Epithelial cell of prostate (primary cell): ENCODE measurements around the gene SASS6.

ENCODE experiments used
- DNase-seq: peaks from one replicate; pipeline ENCODE4 v3.0.0-alpha.2; 2011; ENCODE audit warnings: low read depth, low spot score
- H3K27ac ChIP-seq: fragments of 450-650 bp; 2 replicates; pipeline ENCODE4 v1.5.1; 2017; ENCODE audit warnings: mild to moderate bottlenecking

SASS6 gene

DNA sequence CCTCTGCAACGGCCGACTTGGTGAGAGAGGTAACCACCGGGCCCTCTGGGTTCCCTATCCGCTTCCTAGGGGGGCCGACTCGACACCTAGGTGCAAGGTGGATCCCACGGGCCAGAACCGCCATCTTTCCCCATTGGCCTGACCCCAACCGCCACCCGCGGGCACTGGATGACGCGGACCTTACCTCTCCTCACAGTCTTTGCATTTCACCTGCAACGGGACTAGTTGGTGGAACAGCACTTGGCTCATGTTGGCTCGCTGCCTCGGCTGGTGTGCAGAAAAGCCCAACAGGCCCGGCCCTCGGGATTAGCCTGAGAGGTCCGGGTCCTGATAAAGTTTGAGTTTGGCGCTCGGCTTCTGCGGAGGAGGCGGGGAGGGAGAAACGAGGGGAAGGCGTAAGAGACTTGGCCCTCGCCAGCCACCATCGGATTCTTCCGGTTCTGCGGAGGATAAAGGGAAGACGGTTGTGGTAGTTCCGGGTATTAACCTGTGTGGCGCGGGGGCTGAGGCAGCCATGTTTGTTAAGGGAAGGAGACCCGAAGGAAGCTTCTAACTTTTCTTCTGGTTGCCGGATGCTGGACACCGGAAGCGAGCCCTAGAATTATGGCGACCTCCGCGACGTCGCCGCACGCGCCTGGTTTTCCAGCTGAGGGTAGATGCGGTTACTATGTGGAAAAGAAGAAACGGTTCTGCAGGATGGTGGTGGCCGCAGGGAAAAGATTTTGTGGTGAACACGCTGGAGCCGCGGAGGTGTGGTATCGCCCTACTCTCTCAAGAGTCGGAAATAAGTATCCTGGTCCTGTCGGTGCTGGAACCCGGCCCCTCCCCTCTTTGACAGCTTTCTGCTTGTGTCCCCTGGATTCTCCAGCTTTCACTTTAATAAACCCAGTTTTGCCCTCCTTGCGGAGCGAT is at the start of gene SASS6, which contains the start of gene TRMT13:
SASS6 (minus strand) TSS at position 365 of the 912 bp plus-strand sequence; CDS start at position 249, 116 bp downstream.
TRMT13 (plus strand) TSS at position 598 of the 912 bp plus-strand sequence; CDS start at position 604, 6 bp downstream.
- peak within 1 kb of the TSS; percentile 62 for H3K27ac ChIP-seq
- DNase-seq, result peak; percentile 90

GRCh38 chr1:100178091-100178490 is 45.4 kb upstream of the SASS6 start, which contains the start of gene LRRC39:
LRRC39 (minus strand) TSS chr1:100178256; CDS start chr1:100168516, 9,740 bp downstream.
- no peak for DNase-seq
- H3K27ac ChIP-seq, result no peak within 1 kb of the TSS

GRCh38 chr1:100177295-100178041 is 44.7 kb upstream of the SASS6 start:
- no peak for DNase-seq

GRCh38 chr1:100168051-100168450 is 35.3 kb upstream of the SASS6 start:
- DNase-seq, result no peak
- H3K27ac ChIP-seq, result no peak overlapping the region

More at GRCh38 chr1:100177295-100178041, 44.7 kb upstream of the SASS6 start:
- no peak overlapping the region for H3K27ac ChIP-seq

DNA sequence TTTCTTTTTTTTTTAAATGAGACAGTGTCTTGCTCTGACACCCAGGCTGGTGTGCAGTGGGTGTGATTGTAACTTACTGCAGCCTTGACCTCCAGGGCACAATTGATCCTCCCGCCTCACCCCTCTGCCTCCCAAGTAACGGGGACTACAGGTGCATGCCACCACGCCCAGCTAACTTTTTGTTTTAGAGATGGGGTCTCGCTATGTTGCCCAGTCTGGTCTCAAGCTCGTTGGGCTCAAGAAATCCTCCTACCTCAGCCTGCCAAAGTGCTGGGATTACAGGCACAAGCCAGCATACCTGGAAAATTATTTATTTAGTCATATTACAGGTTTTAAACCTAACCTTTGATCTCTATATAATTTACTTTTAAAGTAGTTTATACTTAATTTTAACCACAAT is 32.0 kb upstream of the SASS6 start:
- H3K27ac ChIP-seq, result no peak overlapping the region
- no peak for DNase-seq

GRCh38 chr1:100164216-100164615 is 31.5 kb upstream of the SASS6 start:
- H3K27ac ChIP-seq, result no peak overlapping the region
- DNase-seq, result no peak

DNA sequence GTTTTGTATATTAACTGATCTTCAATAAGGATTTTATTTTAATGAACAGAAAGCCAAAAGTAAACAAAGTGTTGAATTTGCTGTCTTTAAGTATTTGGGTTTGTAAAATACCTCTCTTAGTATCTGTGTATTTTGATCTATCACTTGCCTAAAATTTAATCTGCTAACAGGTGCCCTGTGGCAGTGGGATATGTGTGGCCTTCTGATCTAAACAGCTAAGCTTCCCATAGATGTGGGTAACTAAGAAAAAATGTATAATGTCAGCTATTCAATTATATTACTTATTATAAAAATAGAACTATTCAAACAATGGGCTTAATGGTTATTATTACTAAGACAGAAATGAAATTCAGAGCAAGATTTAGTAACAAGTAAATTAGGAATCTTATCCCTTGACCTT is 30.2 kb upstream of the SASS6 start:
- no peak overlapping the region for H3K27ac ChIP-seq
- DNase-seq, result no peak

GRCh38 chr1:100152271-100152670 is 19.5 kb upstream of the SASS6 start:
- DNase-seq, result no peak
- H3K27ac ChIP-seq, result no peak overlapping the region

DNA sequence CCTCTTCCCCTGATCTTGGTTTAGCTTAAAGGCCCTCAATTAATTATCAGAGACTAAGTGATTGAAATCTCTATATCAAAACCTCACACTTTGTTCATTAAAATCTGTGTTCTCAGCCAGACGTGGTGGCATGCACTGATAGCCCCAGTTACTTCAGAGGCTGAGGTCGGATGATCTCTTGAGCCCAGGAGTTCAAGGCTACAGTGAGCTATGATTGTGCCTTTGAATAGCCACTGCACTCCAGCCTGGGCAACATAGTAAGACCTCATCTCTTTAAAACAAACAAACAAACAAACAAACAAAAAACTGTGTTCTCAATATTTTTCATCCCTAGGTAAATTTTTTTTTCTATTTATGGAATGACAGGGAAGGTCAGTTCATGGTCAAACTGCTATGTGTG is 18.9 kb upstream of the SASS6 start:
- no peak for DNase-seq
- no peak overlapping the region for H3K27ac ChIP-seq

GRCh38 chr1:100147875-100148274 is 15.1 kb upstream of the SASS6 start:
- no peak for DNase-seq
- H3K27ac ChIP-seq, result no peak overlapping the region

DNA sequence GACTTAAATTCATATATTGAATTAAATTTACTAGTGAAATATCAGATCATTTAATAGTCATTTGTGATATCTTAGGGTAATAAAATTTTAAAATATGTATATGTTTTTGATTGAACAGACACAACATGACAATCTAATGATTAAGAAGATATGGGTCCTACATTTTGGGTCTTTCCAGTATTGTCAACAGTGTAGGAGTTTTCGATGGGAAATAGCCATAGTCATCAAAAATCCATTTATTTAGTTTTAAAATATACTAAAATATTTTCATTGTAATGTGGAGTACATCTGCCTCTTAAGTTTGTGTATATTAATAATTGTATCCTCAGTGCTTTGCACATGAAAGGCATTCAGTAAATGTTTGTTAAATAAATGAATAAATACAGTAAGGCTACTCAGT is 14.2 kb upstream of the SASS6 start:
- DNase-seq, result no peak
- H3K27ac ChIP-seq, result no peak overlapping the region

DNA sequence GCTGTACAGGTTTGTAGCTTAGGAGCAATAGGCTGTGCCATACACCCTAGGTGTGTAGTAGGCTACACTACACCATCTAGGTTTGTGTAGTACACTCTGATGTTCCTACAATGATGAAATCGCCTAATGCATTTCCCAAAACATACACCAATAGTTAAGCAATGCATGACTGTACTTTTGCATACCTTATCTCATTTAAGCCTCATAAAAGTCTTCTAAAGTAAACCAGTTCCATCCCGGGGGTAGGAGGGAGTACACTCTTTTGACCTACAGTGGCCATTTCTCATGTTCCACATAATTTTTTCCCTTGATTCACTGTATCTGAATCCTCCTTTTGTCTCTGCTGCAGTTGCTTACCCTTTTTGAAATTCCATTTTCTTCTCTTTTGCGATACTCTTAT is 12.4 kb upstream of the SASS6 start:
- DNase-seq, result no peak
- H3K27ac ChIP-seq, result no peak overlapping the region

GRCh38 chr1:100142343-100142742 is 9.6 kb upstream of the SASS6 start:
- no peak overlapping the region for H3K27ac ChIP-seq
- DNase-seq, result no peak

DNA sequence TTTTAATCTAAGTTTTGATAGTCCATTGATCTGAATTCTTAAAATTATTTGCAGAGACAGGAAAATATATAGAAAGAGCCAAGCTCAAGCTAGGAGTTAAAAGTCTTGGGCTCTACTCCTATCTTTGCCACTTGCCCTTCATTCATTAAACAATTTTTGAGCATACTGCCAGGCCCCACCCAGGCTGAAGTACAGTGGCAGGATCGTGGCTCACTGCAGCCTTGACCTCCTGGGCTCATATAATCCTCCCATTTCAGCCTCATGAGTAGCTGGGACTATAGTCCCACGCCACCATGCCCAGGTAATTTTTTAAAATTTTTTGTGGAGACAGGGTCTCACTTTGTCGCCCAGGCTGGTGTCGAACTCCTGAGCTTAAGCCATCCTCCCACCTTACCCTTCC is 8.5 kb upstream of the SASS6 start:
- no peak for DNase-seq
- H3K27ac ChIP-seq, result no peak overlapping the region

- DNase-seq, result no peak
- H3K27ac ChIP-seq, result no peak overlapping the region
These were observed 4.9 kb upstream of the SASS6 start for GRCh38 chr1:100137602-100138001.

DNA sequence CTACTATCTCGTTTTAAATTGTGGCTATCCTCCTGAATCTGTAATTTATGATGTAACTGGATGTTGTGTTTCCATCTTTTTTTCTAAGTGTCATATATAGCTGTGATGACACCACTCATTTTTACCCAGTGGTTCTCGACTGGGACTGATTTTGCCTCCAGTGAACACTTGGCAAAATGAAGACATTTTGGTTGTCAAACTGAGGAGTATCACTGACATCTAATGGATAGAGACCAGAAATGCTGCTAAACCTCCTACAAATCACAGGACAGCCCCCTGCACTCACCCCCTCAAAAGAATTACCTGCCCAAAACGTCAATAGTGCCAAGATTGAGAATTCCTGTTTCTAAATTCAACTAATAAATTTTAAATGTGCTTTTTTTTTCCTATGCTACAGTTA is 2.1 kb upstream of the SASS6 start:
- DNase-seq, result no peak
- H3K27ac ChIP-seq, result no peak overlapping the region

GRCh38 chr1:100131623-100132022 is 1.1 kb downstream of the SASS6 start:
- no peak for DNase-seq
- H3K27ac ChIP-seq, result no peak overlapping the region

GRCh38 chr1:100130552-100131077 is 2.1 kb downstream of the SASS6 start:
- no peak overlapping the region for H3K27ac ChIP-seq

GRCh38 chr1:100127226-100127625 is 5.5 kb downstream of the SASS6 start:
- no peak for DNase-seq

More at GRCh38 chr1:100130552-100131077, 2.1 kb downstream of the SASS6 start:
- no peak for DNase-seq

DNA sequence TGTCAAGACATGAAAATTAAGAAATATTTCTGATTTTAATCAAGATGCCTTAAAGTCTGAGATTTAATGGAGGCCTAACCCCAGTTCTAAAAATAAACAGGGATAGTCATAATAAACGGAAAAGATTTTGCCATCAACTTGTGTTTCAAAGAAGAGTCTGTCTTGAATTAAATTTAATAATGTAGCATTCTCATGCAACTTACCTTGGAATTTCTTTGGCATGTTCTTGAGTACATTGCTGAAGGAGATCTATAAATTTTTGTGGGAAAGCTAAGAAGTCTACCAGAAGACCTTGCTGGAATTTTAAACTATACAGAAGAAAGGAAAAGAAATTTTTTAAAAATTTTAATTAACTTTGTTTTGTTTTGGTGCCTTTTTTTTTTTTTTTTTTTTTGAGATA is 10.6 kb downstream of the SASS6 start:
- DNase-seq, result no peak
- H3K27ac ChIP-seq, result no peak overlapping the region

More at GRCh38 chr1:100127226-100127625, 5.5 kb downstream of the SASS6 start:
- H3K27ac ChIP-seq, result no peak overlapping the region

- H3K27ac ChIP-seq, result no peak overlapping the region
- no peak for DNase-seq
These were observed 17.2 kb downstream of the SASS6 start for GRCh38 chr1:100115524-100115923.
